CD1c-positive myeloid dendritic cell (primary cell): ENCODE measurements around the gene MEOX1.

Experiments used
- DNase-seq: peaks from one replicate; pipeline ENCODE4 v3.0.0-alpha.2; 2016; ENCODE audit errors: extremely low spot score

Gene MEOX1

DNA sequence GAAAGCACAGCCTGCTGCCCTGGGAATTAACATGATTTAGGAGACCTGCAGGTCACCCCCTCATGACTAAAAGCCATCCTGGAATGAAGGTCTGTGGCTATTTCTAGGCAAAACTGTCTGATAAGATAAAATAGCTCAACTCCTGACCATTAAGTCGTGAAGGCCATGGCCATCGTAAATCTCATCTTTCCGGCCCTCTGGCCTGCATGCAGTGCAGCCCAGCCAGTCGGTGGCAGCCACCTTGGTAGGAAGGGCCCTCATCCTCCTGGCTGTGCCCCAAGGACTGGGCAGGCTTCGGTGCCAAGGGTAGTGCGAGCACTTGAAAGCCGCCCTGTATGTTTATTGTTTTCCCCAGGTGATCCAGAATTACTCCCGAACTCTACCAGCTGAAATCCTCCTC is 18.2 kb upstream of the MEOX1 start:
- no peak for DNase-seq

DNA sequence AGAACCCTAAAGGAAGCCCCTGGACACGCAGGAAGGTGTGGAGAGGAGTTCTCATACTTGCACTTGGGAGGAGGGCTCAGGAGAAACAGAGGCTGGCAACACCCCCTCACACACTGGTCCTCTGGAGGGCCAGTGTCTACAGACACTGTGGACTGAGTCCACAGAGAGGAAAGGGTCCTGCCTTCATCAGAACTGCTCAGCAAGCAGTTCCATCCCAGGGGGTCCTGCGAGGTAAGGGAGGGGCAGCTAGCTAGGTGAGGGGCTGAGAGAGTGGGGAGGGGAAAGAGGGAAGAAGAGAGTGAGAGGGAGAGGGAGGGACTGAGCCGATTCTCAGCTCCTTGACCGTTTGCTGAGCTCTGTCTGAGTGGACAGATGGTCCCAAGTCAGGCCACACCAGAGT is 17.7 kb upstream of the MEOX1 start:
- DNase-seq, result no peak

DNA sequence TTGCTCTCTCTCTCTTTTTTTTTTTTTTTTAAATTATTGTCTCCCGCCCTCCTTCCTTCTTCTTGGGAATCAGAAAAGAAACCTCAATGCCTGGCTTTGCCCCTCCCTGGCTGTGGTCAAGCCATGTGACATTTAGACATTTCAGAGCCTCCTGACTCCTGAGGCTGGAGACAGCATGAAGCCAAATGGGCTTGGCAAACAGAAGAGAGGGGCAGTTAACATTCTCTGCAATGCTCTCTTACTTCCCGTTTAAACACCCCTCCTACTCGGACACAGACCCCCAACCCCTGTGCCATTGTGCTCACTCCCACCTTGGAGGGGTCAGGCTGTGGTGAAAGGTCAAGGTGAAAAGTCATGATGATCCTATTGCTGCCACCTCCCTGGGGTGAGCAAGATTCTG is 14.7 kb upstream of the MEOX1 start:
- peak; percentile 54 for DNase-seq

DNA sequence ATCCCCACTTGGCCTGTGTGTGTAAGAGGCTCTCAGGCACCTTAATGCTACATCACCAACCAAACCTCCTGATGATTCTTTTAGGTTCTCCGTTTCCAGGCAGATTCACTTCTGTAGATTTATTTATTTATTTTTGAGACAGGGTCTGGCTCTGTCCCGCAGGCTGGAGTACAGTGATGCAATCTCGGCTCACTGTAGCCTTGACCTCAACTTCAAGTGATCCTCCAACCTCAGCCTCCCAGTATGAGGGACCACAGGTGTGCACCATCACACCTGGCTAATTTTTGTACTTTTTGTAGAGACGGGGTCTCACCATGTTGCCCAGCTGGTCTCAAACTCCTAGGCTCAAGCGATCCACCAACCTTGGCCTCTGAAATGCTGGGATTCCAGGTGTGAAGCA is 12.7 kb upstream of the MEOX1 start:
- no peak for DNase-seq

DNA sequence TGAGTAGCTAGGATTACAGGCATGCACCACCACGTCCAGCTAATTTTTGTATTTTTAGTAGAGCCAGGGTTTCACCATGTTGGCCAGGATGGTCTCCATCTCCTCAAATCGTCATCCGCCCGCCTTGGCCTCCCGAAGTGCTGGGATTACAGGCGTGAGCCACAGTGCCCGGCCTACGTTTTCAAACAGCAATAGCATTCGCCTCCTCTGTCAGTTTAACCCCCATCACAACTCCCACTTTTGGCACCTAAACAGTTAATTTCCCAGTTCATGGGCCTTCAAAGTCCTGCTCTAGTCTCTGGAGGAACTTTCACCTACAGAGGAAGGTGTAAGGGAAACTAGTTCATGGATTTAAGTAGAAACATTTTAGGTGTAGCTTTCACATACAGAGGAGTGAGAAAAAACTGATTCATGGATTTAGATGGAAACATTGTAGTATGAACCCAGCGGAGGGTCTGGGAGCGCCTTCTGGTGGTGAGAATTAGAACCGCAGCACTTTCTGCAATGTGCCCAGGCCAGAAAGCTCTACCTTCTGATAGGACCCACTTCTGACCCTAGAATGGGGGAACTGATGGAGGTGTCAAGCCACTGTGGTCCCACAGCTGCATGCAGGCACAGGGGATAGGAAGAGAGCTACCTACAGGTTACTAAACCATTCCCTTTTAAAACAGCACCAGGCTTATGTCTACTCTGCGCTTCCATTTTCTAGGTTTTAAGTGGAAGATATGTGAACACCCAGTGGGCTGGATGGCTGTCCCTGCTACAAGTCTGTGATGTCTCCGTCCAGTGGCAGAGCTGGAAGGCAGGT is 12.0 kb upstream of the MEOX1 start:
- DNase-seq, result peak; percentile 79

DNA sequence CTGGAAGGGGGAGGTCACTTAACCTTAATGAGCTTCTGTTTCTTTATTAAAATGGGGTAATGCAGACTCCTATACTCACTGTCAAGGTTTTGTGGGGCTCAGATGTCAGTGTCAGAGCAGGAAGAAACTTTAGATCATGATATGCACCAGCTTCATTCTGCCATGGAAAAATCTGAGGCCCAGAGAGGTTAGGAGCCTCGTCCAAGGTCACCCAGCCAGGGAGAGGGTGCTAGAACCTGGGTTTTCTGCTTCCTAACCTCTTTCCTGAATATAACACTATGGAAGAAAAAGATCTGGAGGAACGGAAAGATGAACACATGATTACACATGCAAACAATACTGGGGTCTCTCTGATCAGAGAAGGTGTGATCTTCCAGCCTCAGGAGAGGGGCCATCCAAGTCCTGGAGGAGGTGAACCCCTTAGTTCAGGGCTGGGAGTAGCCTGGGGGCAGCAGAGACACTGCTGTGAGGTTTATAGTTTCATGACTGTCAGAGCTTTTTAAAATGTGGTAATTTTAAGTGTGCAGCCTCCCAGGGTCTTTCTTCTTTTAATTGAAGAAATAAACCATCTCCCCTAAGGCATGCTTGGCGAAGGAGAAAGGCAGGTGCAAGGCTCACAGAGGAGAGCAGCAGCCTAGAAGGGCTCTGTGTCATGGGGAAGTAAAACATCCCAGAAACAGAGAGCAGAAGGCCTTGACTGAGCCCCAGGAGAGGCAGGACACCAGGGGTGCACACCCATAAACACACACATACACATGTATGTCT is 10.2 kb upstream of the MEOX1 start:
- no peak for DNase-seq

DNA sequence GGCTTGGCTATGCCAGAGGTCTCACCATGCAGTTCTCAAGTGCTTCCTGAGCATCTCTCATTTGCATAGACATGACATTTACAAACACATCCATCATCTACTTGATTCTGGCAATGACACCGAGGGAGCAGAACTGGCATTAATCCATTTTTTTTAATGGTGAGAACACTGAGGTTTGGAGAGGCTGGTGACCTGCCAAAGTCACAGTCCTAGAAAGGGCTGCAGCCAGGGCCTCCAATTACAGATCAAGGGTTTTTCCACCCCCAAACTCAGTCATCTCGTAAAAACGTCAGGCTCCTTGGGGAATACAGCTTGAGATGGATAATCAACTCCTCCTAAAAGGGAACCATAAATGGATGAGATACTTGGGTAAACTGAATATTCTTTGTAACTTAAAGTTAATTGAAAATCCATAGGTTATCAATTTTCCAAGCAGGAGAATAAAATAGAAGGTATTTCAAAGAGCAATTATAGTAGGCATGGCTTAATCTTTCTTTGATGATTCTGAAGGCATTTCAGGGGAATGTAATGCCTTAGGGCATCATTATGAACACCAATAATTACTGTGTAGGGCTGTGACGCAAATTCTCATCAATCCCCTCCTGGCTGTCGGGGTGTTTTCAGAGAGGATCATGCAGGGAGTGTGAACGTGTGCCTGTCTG is 9.4 kb upstream of the MEOX1 start:
- DNase-seq, result no peak

DNA sequence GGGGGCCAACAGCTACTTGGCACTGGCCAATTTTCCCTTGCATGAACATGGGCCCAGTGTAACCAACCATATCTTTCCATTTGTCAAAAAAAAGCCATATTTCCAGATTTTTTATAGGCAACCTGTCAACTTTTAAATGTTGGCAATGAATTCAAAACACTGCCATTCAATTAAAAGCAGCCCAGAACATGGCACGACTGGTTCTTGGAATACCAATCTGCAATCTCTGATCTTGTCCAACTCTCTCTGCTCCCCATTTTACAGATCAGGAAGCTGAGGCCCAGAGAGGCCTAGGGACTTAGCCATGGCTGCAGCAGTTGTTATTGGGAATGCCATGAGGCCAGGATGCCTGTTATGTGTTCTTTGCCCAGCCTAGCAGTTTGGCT is 8.9 kb upstream of the MEOX1 start:
- no peak for DNase-seq

DNA sequence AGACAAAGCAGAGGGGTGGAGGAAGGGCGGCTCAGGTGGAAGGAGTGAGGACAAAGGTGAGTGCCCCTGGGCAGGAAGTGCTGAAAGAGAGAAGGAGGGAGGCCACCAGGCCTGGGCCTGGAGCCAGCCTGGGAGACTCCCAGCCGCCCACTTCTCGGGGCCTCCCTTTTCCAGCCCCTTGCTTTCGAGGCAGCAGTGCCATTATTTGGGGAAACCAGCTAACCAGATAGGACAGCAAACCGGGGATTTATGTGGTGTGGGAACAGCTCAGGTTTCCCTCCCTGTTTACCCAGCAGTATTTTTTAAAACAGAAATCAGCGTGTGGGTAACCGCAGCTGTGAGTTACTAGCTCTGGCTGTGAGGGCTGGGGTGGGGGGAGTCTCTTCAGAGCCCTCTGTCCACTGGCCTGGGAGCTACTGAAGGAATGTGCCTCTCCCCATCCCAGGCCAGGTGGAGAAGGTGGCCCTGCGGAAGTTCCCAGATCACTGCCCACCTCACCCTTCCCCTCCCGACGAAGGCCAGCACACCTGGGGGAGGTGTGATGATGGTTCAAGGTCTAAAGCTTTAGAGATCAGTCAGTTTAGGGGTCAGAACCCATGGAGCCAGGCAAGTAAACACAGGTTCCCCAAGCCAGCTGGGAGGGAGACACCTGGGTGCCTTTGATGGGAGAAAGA is 8.4 kb upstream of the MEOX1 start:
- DNase-seq, result no peak

DNA sequence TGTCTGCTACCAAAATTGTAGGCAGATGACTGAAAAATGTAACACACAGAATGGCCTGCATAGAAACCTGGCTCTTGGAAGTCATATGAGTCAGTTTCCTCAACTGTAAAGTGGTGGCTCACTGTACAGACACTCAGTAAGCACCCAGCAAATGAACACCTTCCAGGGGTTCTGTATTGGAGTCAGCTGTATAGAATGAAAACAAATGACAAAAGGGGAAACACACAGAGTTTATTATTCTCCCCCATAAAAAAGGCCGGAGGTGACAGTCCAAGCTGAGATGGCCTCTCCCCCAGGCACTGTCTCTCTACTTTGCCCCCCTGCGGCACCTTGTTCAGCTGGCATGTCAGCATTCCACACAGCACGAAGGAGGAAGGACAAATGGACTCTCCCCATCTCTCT is 6.2 kb upstream of the MEOX1 start:
- DNase-seq, result no peak

DNA sequence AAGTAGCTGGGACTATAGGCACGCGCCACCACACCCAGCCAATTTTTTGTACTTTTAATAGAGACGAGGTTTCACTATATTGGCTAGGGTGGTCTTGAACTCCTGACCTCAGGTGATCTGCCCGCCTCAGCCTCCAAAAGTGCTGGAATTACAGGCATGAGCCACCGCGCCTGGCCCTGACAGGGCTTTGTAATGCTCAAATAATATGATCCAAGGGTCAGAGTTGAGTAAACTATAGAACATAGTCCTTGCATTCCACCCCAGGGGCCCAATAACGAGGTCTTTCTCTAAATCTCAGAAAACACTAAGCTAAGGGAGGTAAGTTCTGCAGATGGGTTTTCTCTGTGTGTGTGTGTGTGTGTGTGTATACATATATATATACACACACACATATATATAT is 5.8 kb upstream of the MEOX1 start:
- no peak for DNase-seq

DNA sequence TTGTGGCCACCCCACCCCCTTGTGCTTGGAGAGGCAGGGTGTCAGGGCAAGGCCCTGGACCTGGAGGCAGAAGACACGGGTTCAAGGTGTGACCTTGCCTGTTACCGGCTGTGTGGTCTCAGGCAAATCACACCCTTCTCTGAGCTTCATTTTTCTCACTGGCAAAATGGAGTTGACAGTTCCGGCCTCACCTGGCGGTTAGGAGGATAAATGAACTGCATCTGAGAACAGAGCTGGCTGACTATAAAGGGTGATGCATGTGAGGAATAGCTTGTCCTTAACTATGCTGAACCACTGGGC is 4.2 kb upstream of the MEOX1 start:
- DNase-seq, result no peak

DNA sequence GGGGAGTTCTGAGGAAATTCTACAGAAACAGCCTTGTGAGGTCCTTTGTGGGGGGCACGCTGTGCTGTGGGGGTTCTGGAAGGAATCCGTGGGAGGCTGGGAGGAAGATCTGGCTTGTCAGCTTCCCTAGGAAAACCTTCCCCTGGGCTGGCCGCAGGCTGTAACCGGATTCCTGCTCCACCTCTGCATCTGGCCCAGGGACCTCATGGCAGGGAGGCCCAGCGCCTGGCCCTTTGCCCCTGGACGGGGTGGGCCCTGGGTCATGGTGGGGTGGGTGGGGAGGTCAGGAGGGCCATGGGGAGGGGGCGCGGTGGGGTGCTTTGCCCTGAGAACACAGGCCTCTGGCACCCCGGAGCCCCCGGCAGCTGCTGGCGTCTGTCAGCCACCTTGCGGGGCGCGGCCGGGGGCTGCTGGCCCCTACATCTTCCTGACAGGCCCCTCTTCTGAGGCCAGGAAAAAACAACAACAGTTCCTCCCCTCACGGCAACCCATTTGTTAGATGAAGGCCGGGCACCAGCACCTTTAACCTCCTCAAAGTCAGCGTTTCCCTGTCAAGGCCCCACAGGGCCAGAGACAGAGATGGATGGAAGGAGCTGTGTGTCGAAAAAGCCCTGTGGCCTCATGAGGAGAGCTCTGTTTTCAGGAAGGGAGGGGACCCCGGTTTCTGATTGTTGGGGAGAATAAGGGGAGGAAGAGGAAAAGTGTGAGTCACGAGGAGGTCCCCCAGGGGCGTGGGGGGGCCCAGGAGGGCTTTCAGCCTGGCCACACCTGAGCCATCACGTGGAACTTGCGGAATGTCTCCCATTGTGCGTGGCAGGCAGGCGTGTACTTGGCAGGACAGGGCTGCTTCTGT is 3.6 kb upstream of the MEOX1 start:
- DNase-seq, result no peak

DNA sequence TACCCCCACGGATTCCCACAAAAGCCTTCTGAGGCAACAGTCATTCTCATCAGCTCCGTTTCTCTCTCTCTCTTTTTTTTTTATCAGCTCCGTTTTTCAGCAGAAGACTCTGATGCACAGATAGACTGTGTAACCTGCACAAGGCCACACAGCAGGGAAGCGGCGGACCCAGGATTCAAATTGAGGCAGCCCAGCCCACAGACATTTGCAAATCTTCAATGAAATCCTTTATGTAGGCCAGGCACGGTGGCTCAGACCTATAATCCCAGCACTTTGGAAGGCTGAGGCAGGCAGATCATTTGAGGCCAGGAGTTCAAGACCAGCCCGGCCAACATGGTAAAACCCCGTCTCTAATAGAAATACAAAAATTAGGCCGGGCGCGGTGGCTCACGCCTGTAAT is 2.4 kb upstream of the MEOX1 start:
- no peak for DNase-seq

DNA sequence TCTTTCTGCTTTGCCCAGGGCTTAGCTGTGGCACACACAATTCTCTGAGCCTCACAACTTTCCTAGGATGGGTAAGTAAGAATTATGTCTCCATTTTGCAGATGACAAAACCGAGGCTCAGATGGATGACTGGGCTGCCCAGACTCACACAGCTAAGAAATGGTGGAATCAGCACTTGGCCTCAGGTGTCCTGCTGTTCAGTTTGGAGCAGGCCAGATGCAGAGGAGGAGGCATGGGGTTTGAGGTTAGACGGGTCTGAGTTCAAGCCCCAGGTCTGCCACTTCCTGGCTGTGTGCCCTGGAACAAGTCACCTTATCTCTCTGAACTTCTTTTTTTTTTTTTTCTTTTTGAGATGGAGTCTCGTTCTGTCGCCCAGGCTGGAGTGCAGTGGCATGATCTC is 1.7 kb upstream of the MEOX1 start:
- DNase-seq, result no peak

DNA sequence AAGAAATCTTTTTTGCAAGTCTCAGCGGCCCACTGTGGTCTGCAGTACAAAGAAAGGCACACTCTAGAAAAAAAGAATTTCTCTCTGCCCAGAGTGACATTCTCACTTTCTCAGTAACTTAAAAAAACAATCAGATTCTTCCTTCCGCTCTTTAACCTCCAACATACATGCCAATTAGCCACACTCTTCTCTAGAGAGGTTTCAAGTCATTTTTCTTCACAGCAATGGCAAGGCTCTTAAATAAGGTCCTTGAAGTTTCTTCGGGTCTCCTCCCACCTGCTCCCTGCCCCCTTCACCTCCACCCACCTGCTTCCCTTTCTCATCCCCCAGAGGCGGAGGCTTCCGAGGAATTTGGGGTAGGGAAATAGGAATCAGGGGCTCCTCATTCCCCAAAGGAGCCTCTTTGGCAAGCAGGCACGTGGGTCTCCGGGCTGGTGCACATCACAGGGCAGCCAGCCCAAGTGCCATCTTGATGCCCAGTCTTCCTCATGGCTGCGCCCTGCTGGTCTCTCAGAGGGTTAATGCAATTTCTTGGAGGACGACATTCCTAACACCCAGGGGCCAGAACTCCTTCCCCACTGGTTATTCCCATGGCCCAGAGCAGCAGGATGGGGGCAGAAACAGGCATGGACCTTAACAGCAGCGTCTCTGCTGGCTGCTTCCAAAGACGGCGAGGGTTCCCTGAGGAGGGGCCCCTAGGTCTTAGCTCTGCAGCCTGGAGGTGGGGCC is 855 bp upstream of the MEOX1 start:
- DNase-seq, result no peak

DNA sequence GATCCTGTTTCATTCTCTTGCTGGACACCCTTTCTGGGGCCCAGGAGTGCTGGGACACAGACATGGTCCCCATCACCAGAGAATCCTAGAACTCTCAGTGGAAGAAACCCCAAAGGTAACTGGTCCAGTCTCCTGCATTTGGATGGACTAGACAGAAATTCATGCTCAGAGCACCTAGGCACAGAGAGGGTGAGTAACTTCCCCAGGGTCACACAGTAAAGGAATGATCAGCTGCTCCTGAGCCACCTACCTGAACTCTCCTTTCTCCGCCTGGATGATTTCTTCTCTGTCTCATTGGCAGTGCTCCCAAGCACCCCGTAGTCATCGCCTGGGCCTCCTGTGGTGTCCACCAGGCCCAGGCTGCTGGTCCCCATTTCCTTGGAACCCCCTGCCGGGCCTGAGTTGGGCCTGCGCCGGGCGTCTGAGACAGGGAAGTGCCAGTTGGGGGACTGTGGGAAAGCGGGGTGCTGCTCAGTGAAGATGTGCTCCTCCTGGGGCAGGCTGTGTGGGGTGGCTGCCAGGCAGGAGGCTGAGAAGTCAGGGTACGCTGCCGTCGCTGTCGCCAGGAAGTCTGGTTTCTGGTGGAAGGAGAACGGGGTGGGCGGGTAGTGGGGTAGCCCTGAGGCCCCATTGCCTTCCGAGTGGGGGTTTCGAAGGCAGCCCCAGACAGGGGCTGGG is 767 bp downstream of the MEOX1 start:
- DNase-seq, result no peak

DNA sequence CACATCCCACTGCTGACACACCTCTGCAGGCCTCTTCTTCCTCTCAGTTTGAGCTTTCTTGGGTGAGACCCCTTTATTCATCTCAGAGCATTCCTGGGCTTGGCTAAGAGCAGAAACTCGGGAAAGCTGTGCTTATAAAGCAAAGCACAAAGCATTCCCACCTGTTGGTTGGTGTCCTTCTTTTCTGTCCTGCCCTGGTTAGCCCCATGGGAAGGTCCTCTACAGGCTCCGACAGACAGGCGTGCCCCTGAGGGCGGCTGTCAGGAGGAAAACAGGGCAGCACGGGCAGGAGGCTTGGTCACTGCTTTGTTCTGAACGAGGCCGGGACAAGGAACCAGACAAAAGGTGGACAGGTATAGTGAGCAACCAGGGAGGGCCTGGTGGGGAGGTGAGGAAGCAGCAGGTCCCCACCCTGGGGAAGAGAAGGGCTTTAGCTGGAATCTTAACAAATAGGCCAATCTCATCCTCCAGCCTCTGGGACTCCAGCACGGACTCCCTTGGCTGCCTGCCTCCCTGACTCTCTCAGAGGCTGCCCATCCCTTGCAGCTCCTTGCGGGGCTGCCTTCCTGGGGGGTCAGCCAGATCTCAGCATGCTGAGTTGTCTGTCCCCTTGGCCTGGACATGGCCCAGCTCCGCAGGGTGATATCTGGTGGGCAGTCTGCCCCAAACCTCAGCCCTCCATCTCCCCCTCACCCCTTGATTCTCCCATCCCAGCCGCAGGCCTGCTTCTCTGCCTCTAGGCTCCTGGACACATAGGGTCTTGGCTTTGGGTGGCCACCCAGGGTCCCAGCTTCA is 1.7 kb downstream of the MEOX1 start:
- DNase-seq, result no peak

DNA sequence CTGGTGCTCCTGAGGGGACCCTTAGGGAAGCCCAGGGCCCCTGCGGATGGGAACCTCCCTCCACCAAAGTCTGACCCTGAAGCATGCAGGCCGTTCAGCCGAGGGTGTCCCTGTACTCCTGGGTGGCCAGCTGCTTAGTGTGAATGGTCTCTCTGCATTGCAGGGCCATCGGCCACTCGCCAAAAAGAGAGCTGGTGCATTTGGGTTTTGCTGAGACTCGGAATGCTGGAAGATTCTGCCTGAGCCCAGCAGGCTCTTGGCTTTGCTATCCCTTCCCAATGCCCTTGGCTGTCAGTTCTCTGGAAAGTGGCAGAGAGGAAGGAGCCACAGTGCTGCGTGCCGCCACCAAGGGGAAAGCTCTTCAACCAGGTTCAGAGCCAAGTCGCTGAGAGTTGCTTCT is 2.8 kb downstream of the MEOX1 start:
- no peak for DNase-seq
